Keratinocyte (primary cell): ENCODE results near the gene ZNF521.

Experiments used
- CTCF ChIP-seq, 3 experiments: IDR thresholded peaks in 1 of 3; conservative IDR thresholded peaks in 1 of 3; optimal IDR thresholded peaks in 1 of 3; 2 replicates in 2 of 3; 3 replicates in 1 of 3; pipeline versions ENCODE3 to v1.5.1; 2011; ENCODE audit warnings: low read length in 3 of 3, mild to moderate bottlenecking in 3 of 3, moderate library complexity in 2 of 3, control low read depth in 1 of 3, inconsistent platforms in 1 of 3; ENCODE audit not compliant: insufficient read depth in 2 of 3; ENCODE audit errors: extremely low read depth in 1 of 3
- EZH2 ChIP-seq: IDR thresholded peaks from one replicate; pipeline ENCODE4 v1.6.1; 2012; ENCODE audit warnings: inconsistent platforms, mild to moderate bottlenecking, low read length, moderate library complexity

DNA sequence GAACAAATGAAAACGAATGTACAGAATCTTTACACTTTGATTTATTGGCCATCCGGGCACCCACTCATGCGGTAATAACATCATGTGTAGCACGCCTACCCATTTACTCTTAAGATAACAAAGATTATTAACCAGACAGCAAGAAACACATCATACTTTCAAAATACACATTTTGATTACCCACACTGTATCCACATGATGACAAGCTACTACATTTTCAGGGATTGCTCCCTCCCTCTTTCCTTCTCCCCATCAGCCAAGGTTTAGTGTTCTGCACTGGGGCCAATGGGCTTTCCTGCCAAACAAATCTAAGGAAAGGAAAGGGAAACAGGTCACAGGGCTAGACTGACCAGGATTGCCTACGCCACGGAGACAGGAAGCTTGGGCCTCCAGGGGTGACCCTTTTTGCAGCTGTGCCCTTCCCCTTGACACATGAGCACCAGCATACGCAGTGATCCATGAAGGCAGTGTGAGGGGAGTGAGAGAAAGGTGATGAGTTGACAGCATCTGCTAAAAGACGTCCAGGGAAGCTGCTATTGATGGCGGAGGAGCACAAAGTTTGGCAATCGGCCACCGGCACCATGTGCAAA is 76.5 kb downstream of the ZNF521 start:
- TF ChIP-seq EZH2 (no peak), CTCF (optimal IDR thresholded peaks at IDR 0.05 in 1 of 3, IDR thresholded peaks at IDR 0.05 in 1 of 3, conservative IDR thresholded peaks at IDR 0.05 in 1 of 3; ENCODE audit: extremely low read depth in 1 of 3, insufficient read depth in 2 of 3, low read length in 3 of 3) (no peak)
